HG03064 (cell line): ENCODE measurements around the gene HINT2.
A peak's percentile ranks its signal among the peaks of the same experiment; 100 is the strongest.

Experiments used
- ATAC-seq: cut with Tn5 transposase; IDR thresholded peaks from one replicate; pipeline ENCODE4 v1.9.1; 2021; ENCODE audit warnings: low read depth; ENCODE audit not compliant: unreplicated experiment

HINT2 gene

GRCh38 chr9:35841645-35841900, 26.7 kb upstream of the HINT2 start:
- ATAC-seq: no peak

GRCh38 chr9:35840881-35841644, 26.2 kb upstream of the HINT2 start:
- ATAC-seq: no peak

- ATAC-seq: no peak
Observed at GRCh38 chr9:35839926-35840325, 25.1 kb upstream of the HINT2 start.

- ATAC-seq: no peak
Observed at GRCh38 chr9:35836595-35836994, 21.8 kb upstream of the HINT2 start.

- no peak for ATAC-seq
Observed at GRCh38 chr9:35835766-35836165, 20.9 kb upstream of the HINT2 start.

- no peak for ATAC-seq
Observed at GRCh38 chr9:35835216-35835632, 20.4 kb upstream of the HINT2 start.

GRCh38 chr9:35834260-35835215, 19.7 kb upstream of the HINT2 start:
- no peak for ATAC-seq

GRCh38 chr9:35832814-35833213, 18.0 kb upstream of the HINT2 start:
- ATAC-seq: no peak

GRCh38 chr9:35831040-35831439, 16.2 kb upstream of the HINT2 start:
- no peak for ATAC-seq

- ATAC-seq: no peak
Observed at GRCh38 chr9:35829764-35830096, 14.9 kb upstream of the HINT2 start.

- peak; percentile 69 for ATAC-seq
Observed at GRCh38 chr9:35829084-35829763, 14.4 kb upstream of the HINT2 start, which contains the start of gene TMEM8B. Gene TMEM8B, plus strand, starts transcription at chr9:35829228. Its CDS starts 220 bp downstream, at chr9:35829448.

GRCh38 chr9:35828716-35829083, 13.9 kb upstream of the HINT2 start, which contains the start of gene FAM221B:
Gene FAM221B, minus strand, starts transcription at chr9:35828732. Its CDS starts 2,571 bp downstream, at chr9:35826161.
- ATAC-seq: no peak

- ATAC-seq: no peak
Observed at GRCh38 chr9:35827486-35827885, 12.6 kb upstream of the HINT2 start.

GRCh38 chr9:35826071-35826701, 11.3 kb upstream of the HINT2 start:
- ATAC-seq: no peak

- no peak for ATAC-seq
Observed at GRCh38 chr9:35822926-35823325, 8.1 kb upstream of the HINT2 start.

- no peak for ATAC-seq
Observed at GRCh38 chr9:35820076-35820475, 5.2 kb upstream of the HINT2 start.

- ATAC-seq: no peak
Observed at GRCh38 chr9:35818341-35818740, 3.5 kb upstream of the HINT2 start.

- ATAC-seq: no peak
Observed at GRCh38 chr9:35816708-35817107, 1.9 kb upstream of the HINT2 start.

GRCh38 chr9:35814106-35814840, 569 bp downstream of the HINT2 start:
- ATAC-seq: peak; percentile 20

GRCh38 chr9:35813434-35814105, 1.3 kb downstream of the HINT2 start:
- no peak for ATAC-seq
